ENCODE data around the gene EIF1AD. TPM values are rescaled to one million over a fixed set of nuclear protein-coding genes. Genes with fewer than 3 reads are reported as not detected.
A peak's percentile ranks its signal among the peaks of the same experiment; 100 is the strongest.

The EIF1AD gene
- total RNA-seq, 4 donors from 2014 or later = 25.3 to 39.4 (median 28.3) TPM

- no peaks in the 10 kb centered on the region for H3K9me3 ChIP-seq
- no peaks in the 10 kb centered on the region for H3K27me3 ChIP-seq
- no peaks in the 10 kb centered on the region for H3K36me3 ChIP-seq
- intact Hi-C loops (cut with DNase I) = no loop called here
- peak; percentile 69 to 75 for DNase-seq
- peaks cover 0 to 9% of the 10 kb centered on the region in 2 donors for H3K4me1 ChIP-seq
- WGBS, 2 donors = 20 to 27% methylated on average over 34 to 39 of the region's 46 CpGs
- no peak overlapping the region for H3K4me3 ChIP-seq (replicated peaks in 1 of 3)
- TF ChIP-seq POLR2A (IDR thresholded peaks at IDR 0.05) = no peak
- peak; percentile 84 to 99 (median 96) for TF ChIP-seq CTCF (IDR thresholded peaks at IDR 0.05)
- H3K27ac ChIP-seq = no peak overlapping the region
These were observed 20.6 kb upstream of the EIF1AD start for GRCh38 chr11:66022401-66023185.

- Histone ChIP-seq H3K4me1 (peaks cover 0 to 9% of the 10 kb centered on the region in 2 donors), H3K4me3 (replicated peaks in 1 of 3) (no peak overlapping the region), H3K27me3 (no peaks in the 10 kb centered on the region), H3K27ac (no peak overlapping the region), H3K36me3 (no peaks in the 10 kb centered on the region), H3K9me3 (no peaks in the 10 kb centered on the region)
- DNase-seq = no peak
- intact Hi-C loops (cut with DNase I) = no loop called here
- 86 to 87% methylated on average over 17 to 20 of the region's 25 CpGs for WGBS, 2 donors
- TF ChIP-seq POLR2A (IDR thresholded peaks at IDR 0.05) (no peak), CTCF (IDR thresholded peaks at IDR 0.05) (no peak)
These were observed 18.8 kb upstream of the EIF1AD start for GRCh38 chr11:66020618-66021357.

- H3K36me3 ChIP-seq = no peaks in the 10 kb centered on the region
- TF ChIP-seq CTCF (IDR thresholded peaks at IDR 0.05) (no peak), POLR2A (IDR thresholded peaks at IDR 0.05) (no peak)
- intact Hi-C loops (cut with DNase I) = no loop called here
These were observed 18.3 kb upstream of the EIF1AD start for GRCh38 chr11:66020212-66020611.

GRCh38 chr11:66017321-66017720 lies 15.4 kb upstream of the EIF1AD start:
- intact Hi-C loops (cut with DNase I) = no loop called here
- 76 to 77% methylated on average over 4 of the region's 4 CpGs for WGBS, 2 donors
- Histone ChIP-seq H3K27ac (no peak overlapping the region), H3K27me3 (no peaks in the 10 kb centered on the region), H3K36me3 (no peaks in the 10 kb centered on the region), H3K4me1 (peaks cover 5 to 17% of the 10 kb centered on the region in 2 donors), H3K4me3 (replicated peaks in 1 of 3) (no peak overlapping the region), H3K9me3 (no peaks in the 10 kb centered on the region)
- TF ChIP-seq POLR2A (IDR thresholded peaks at IDR 0.05) = no peak
- TF ChIP-seq CTCF (IDR thresholded peaks at IDR 0.05) = no peak
- DNase-seq = no peak

More at GRCh38 chr11:66020212-66020611, 18.3 kb upstream of the EIF1AD start:
- WGBS, 2 donors = 65 to 76% methylated on average over 8 of the region's 8 CpGs
- no peak for DNase-seq
- H3K4me3 ChIP-seq (replicated peaks in 1 of 3) = no peak overlapping the region
- peaks cover 0 to 9% of the 10 kb centered on the region in 2 donors for H3K4me1 ChIP-seq
- no peaks in the 10 kb centered on the region for H3K27me3 ChIP-seq
- H3K9me3 ChIP-seq = no peaks in the 10 kb centered on the region
- H3K27ac ChIP-seq = no peak overlapping the region

- H3K27me3 ChIP-seq = no peaks in the 10 kb centered on the region
- no peaks in the 10 kb centered on the region for H3K36me3 ChIP-seq
- intact Hi-C loops (cut with DNase I) = no loop called here
- DNase-seq = no peak
- no peak overlapping the region for H3K4me3 ChIP-seq (replicated peaks in 1 of 3)
- WGBS, 2 donors = 88 to 90% methylated on average over 10 of the region's 10 CpGs
- H3K4me1 ChIP-seq = peaks cover 8 to 19% of the 10 kb centered on the region in 2 donors
- no peak overlapping the region for H3K27ac ChIP-seq
- no peaks in the 10 kb centered on the region for H3K9me3 ChIP-seq
- TF ChIP-seq CTCF (IDR thresholded peaks at IDR 0.05) (no peak), POLR2A (IDR thresholded peaks at IDR 0.05) (no peak)
These were observed 14.8 kb upstream of the EIF1AD start for GRCh38 chr11:66016793-66017177.
